K562 (cell line): ENCODE data around the gene ITGB2. TPM values are rescaled to one million over a fixed set of nuclear protein-coding genes. Genes with fewer than 3 reads are reported as not detected.
A peak's percentile ranks its signal among the peaks of the same experiment; 100 is the strongest.

ENCODE experiments used
- BRF1 ChIP-seq: IDR thresholded peaks from 3 replicates; pipeline ENCODE4 v1.6.1; 2011; ENCODE audit warnings: borderline replicate concordance, mild to moderate bottlenecking; ENCODE audit not compliant: insufficient read length; ENCODE audit errors: extremely low read depth
- CAMTA2 ChIP-seq: fragments of 250-450 bp; sonication (Bioruptor Pico); conservative IDR thresholded peaks from 2 replicates; pipeline ENCODE4 v1.5.1; 2022
- CREB1 ChIP-seq, 2 experiments: sonication (generic) in 1 of 2; formaldehyde crosslinking in 1 of 2; IDR thresholded peaks; 2 replicates each; pipeline versions ENCODE4 v1.6.1 to v1.8.0; 2012 to 2022; ENCODE audit warnings: inconsistent platforms in 1 of 2, mild to moderate bottlenecking in 1 of 2, missing genetic modification reagents in 1 of 2, moderate library complexity in 1 of 2
- E2F6 ChIP-seq, 2 experiments: IDR thresholded peaks; 2 replicates each; pipeline ENCODE4 v1.6.1; 2011; ENCODE audit warnings: borderline replicate concordance in 1 of 2, control low read depth in 1 of 2, low read depth in 1 of 2, low read length in 1 of 2, mild to moderate bottlenecking in 1 of 2, mixed read lengths in 1 of 2, moderate library complexity in 1 of 2; ENCODE audit not compliant: insufficient read depth in 1 of 2, insufficient read length in 1 of 2, poor library complexity in 1 of 2, severe bottlenecking in 1 of 2; ENCODE audit errors: extremely low read depth in 1 of 2
- E2F8 ChIP-seq: fragments of 450-650 bp; IDR thresholded peaks from 2 replicates; pipeline ENCODE4 v1.7.1; 2018; ENCODE audit warnings: mild to moderate bottlenecking, low read depth; ENCODE audit not compliant: partially characterized antibody
- EP300 ChIP-seq: IDR thresholded peaks from 2 replicates; pipeline ENCODE4 v1.6.1; 2012; ENCODE audit warnings: low read length, improper control_type of control experiment
- KLF1 ChIP-seq: fragments of 450-650 bp; IDR thresholded peaks from 2 replicates; pipeline ENCODE4 v1.6.1; 2016; ENCODE audit warnings: missing genetic modification characterization, missing compliant biosample characterization
- KLF13 ChIP-seq: fragments of 450-650 bp; IDR thresholded peaks from 2 replicates; pipeline ENCODE4 v1.6.1; 2016; ENCODE audit warnings: missing genetic modification characterization, low read depth, mild to moderate bottlenecking, missing compliant biosample characterization, moderate library complexity, borderline replicate concordance
- PURB ChIP-seq: sonication (generic); formaldehyde crosslinking; IDR thresholded peaks from 2 replicates; pipeline ENCODE4 v1.9.0; 2021; ENCODE audit warnings: low read depth, mild to moderate bottlenecking, missing genetic modification reagents
- RAD51 ChIP-seq: fragments of 450-650 bp; IDR thresholded peaks from 2 replicates; pipeline ENCODE4 v1.7.1; 2016; ENCODE audit warnings: low read depth, mild to moderate bottlenecking, borderline replicate concordance
- TARDBP ChIP-seq: fragments of 450-650 bp; IDR thresholded peaks from 2 replicates; pipeline ENCODE4 v1.6.1; 2016
- USF2 ChIP-seq: sonication (generic); formaldehyde crosslinking; IDR thresholded peaks from 2 replicates; pipeline ENCODE4 v1.5.0; 2020; ENCODE audit warnings: missing genetic modification reagents
- YBX1 ChIP-seq: fragments of 450-650 bp; IDR thresholded peaks from 2 replicates; pipeline ENCODE4 v1.7.1; 2016; ENCODE audit warnings: mild to moderate bottlenecking
- ZFPM2 ChIP-seq: fragments of 250-450 bp; sonication (Bioruptor Pico); IDR thresholded peaks from 2 replicates; pipeline ENCODE4 v1.5.1; 2022; ENCODE audit warnings: mild to moderate bottlenecking
- ZNF277 ChIP-seq: fragments of 250-450 bp; sonication (Bioruptor Pico); IDR thresholded peaks from 2 replicates; pipeline ENCODE4 v1.8.0; 2022; ENCODE audit warnings: inconsistent platforms, mild to moderate bottlenecking, moderate library complexity, borderline replicate concordance
- ZNF717 ChIP-seq: fragments of 250-450 bp; sonication (Bioruptor Pico); IDR thresholded peaks from 2 replicates; pipeline ENCODE4 v1.5.0; 2021
- polyA plus RNA-seq, 8 experiments: library from polyadenylated mRNA; depleted of rRNA in 4 of 8; stranded (reverse) in 5 of 8; unstranded in 3 of 8; fragments of >200 nt; fragmentation: Nextera tagmentation in 2 of 8; fragmentation: Illumina TruSeq in 1 of 8; extraction: Ambion mirVana in 2 of 8; extraction: Trizol in 1 of 8; gene quantifications; 2 replicates each; pipeline versions ENCODE4 v1.2.1 to v1.2.3, GENCODE V29; 2011 to 2014; ENCODE audit warnings: inconsistent platforms in 1 of 8, missing spikeins in 1 of 8
- total RNA-seq, 7 experiments: library from RNA; depleted of rRNA in 6 of 7; stranded (reverse); fragments of >200 nt in 6 of 7; fragmentation: Illumina TruSeq in 2 of 7; extraction: Trizol in 2 of 7; gene quantifications; 2 replicates each; pipeline versions ENCODE4 v1.2.1 to v1.2.3, GENCODE V29; 2011 to 2021; ENCODE audit warnings: low replicate concordance in 1 of 7

Gene ITGB2
- total and polyA plus RNA-seq, 9 of the 15 experiments (the other 6 are each of a cell fraction or from before 2014, with no cell fraction given): 0.07 to 1.3 (median 0.51) TPM; not detected in 2

- TF ChIP-seq ZFPM2 (no peak), TARDBP (no peak), CREB1 (IDR thresholded peaks at IDR 0.05) (peak; percentile 7; the same call in 1 of the 2 replicates), CREB1 (CRISPR knock-in tag; IDR thresholded peaks at IDR 0.05) (peak; percentile 63; the same call in 1 of the 2 replicates), USF2 (CRISPR knock-in tag) (peak; percentile 74), E2F6 (IDR thresholded peaks at IDR 0.05; ENCODE audit: borderline replicate concordance in 1 of 2, extremely low read depth in 1 of 2, insufficient read depth in 1 of 2, insufficient read length in 1 of 2, low read depth in 1 of 2, low read length in 1 of 2, poor library complexity in 1 of 2, severe bottlenecking in 1 of 2) (peak; percentile 55 to 95), KLF1 (peak; percentile 18; the same call in 1 of the 2 replicates), CAMTA2 (CRISPR knock-in tag) (no peak), E2F8 (peak; percentile 57), ZNF717 (CRISPR knock-in tag) (no peak), ZNF277 (CRISPR knock-in tag) (no peak), BRF1 (no peak), RAD51 (peak; percentile 90), PURB (CRISPR knock-in tag) (no peak), YBX1 (no peak), KLF13 (tag) (no peak), EP300 (peak; percentile 20; the same call in 1 of the 2 replicates)
- TF ChIP-seq, all 486 proteins: peak for 34
These were observed 66.4 kb downstream of the ITGB2 start (continued) for GRCh38 chr21:44854391-44854663.
